Endodermal cell (in vitro differentiated cells): ENCODE measurements around the gene KCNQ2. TPM values are rescaled to one million over a fixed set of nuclear protein-coding genes. Genes with fewer than 3 reads are reported as not detected.
A peak's percentile ranks its signal among the peaks of the same experiment; 100 is the strongest.

Experiments used
- DNase-seq: peaks from one replicate; pipeline ENCODE4 v3.0.0-alpha.2; 2017
- H3K27ac ChIP-seq: 2 replicates; pipeline ENCODE4 v1.5.1; 2013; ENCODE audit warnings: mild to moderate bottlenecking, low read depth, low read length, moderate library complexity
- H3K27me3 ChIP-seq: 2 replicates; pipeline ENCODE4 v1.6.1; 2013; ENCODE audit warnings: mild to moderate bottlenecking, low read length, moderate library complexity; ENCODE audit not compliant: insufficient read depth, control insufficient read depth, poor library complexity, severe bottlenecking
- H3K36me3 ChIP-seq: 2 replicates; pipeline ENCODE4 v1.7.0; 2013; ENCODE audit warnings: mild to moderate bottlenecking, low read length, moderate library complexity; ENCODE audit not compliant: control insufficient read depth, insufficient read depth
- H3K4me1 ChIP-seq: one replicate; pipeline ENCODE4 v1.7.0; 2013; ENCODE audit warnings: low read length; ENCODE audit not compliant: control insufficient read depth, insufficient read depth
- H3K4me3 ChIP-seq: 2 replicates; pipeline ENCODE4 v1.5.1; 2013; ENCODE audit warnings: mild to moderate bottlenecking, low read length, moderate library complexity
- H3K9ac ChIP-seq: 2 replicates; pipeline ENCODE4 v1.6.1; 2013; ENCODE audit warnings: mild to moderate bottlenecking, low read length, moderate library complexity; ENCODE audit not compliant: poor library complexity, severe bottlenecking; ENCODE audit errors: extremely low read depth
- H3K9me3 ChIP-seq: 2 replicates; pipeline ENCODE4 v1.6.1; 2013; ENCODE audit warnings: mild to moderate bottlenecking, low read length, moderate library complexity; ENCODE audit not compliant: control insufficient read depth
- H3K27ac Mint-ChIP-seq: 2 replicates; pipeline ENCODE4 v1.8.0; 2020; ENCODE audit warnings: mixed read lengths
- H3K27me3 Mint-ChIP-seq: 2 replicates; pipeline ENCODE4 v1.8.0; 2021; ENCODE audit warnings: mild to moderate bottlenecking, mixed read lengths; ENCODE audit not compliant: insufficient read depth
- H3K36me3 Mint-ChIP-seq: 2 replicates; pipeline ENCODE4 v1.8.0; 2020; ENCODE audit warnings: low read depth, mixed read lengths
- H3K4me1 Mint-ChIP-seq: 2 replicates; pipeline ENCODE4 v1.8.0; 2020; ENCODE audit warnings: mixed read lengths
- H3K4me3 Mint-ChIP-seq: 2 replicates; pipeline ENCODE4 v1.8.0; 2020; ENCODE audit warnings: mild to moderate bottlenecking, moderate library complexity, mixed read lengths
- H3K9me3 Mint-ChIP-seq: 2 replicates; pipeline ENCODE4 v1.8.0; 2020; ENCODE audit warnings: mild to moderate bottlenecking, mixed read lengths
- CTCF ChIP-seq: fragments of 200-600 bp; sonication (generic); conservative IDR thresholded peaks from 2 replicates; pipeline ENCODE4 v1.5.0; 2021; ENCODE audit warnings: antibody characterized with exemption, mild to moderate bottlenecking
- WGBS, 2 experiments: methylation state at CpG; one replicate each; pipeline versions ENCODE4 v1.1.5 to v1.1.7; 2013; ENCODE audit warnings: missing lambda C conversion rate in 2 of 2, mixed read lengths in 1 of 2; ENCODE audit not compliant: insufficient coverage in 1 of 2, insufficient read length in 1 of 2; 5-methylcytosine and 5-hydroxymethylcytosine counted together
- total RNA-seq, 2 donors: library from RNA; stranded (reverse); fragmentation: NEBNext Ultra II Directional in 1 of 2; extraction: Animal tissue kit (Norgen Biotek cat#: 25700) in 1 of 2; gene quantifications; 2 replicates in 1 of 2; 3 replicates in 1 of 2; pipeline ENCODE4 v1.2.1, GENCODE V29; 2021

KCNQ2 gene
- total RNA-seq, 2 donors from 2014 or later = 36.4 to 62.8 TPM

DNA sequence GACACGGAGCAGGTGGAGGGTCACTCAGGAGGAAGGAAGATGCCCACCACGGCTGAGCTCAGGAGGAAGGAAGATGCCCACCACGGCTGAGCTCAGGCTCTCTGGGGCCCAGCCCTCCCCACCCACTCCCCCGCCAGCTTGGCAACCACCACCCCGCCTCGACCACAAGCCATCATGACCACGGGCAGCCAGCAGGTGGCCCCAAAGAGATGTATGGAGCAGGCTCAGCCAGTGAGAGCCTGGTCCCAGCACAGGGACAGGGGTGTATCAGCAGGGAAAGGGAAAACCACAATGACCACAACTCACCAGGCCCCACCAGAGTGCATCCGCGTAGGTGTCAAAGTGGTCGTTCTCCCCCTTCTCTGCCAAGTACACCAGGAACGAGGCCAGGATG is 30.4 kb downstream of the KCNQ2 start:
- Mint-ChIP-seq H3K9me3 (no peaks in the 10 kb centered on the region), H3K27ac (no peak overlapping the region), H3K4me3 (no peak overlapping the region), H3K27me3 (no peaks in the 10 kb centered on the region), H3K36me3 (no peaks in the 10 kb centered on the region), H3K4me1 (no peaks in the 10 kb centered on the region)
- Histone ChIP-seq H3K9ac (no peak overlapping the region), H3K4me3 (no peak overlapping the region), H3K36me3 (no peaks in the 10 kb centered on the region), H3K9me3 (no peaks in the 10 kb centered on the region), H3K27ac (no peak overlapping the region), H3K4me1 (no peaks in the 10 kb centered on the region), H3K27me3 (no peaks in the 10 kb centered on the region)
- peak; percentile 93 for DNase-seq
- 89 to 100% methylated on average over 1 to 10 of the region's 11 CpGs for WGBS, 2 experiments
- TF ChIP-seq CTCF = peak; percentile 74

DNA sequence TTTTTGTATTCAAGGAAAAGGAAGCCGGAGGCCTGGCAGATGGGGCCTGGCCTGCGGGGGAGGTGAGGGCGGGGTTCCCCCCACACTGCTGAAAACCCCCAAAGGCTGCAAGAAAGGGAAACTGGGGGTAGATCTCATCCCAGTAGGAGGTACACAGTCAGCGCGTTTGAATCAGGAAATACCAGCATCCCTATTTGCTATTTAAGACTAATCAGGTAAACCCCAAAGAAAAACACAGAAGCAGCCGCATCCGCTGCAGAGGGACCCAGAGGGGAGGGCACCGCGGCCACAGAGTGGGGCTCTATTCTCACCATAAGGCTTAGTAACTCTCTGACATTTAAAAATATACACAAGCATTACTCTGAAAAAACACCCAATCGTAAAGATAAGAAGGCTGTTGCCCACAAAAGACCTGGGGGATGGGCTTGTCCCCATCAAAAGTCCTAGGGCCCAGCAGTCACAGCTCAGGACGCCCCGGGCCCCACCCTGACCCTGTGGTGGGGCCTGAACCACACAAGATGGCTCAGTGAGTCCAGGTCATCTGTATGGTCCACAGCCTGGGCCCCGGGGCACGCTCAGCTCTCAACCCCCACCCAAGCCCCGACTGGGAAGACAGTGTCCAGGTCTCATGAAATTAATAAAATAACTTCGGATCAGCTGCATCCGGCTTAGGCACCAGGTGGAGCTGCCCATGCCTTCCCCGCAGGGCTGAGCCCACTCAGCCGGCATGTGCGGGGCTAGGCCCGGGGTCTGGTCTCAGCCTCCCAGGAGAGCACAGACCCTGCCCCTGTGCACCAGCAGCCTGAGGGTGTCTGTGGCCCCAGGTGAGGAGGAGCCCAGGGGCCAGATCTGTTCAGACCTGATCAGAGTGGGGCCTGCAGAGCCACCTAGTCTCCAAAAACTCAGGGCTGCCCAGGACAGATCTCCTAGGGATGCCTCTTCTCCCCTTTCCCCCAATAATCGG is 31.0 kb downstream of the KCNQ2 start:
- H3K4me3 ChIP-seq = no peak overlapping the region
- H3K27ac ChIP-seq = no peak overlapping the region
- no peak overlapping the region for H3K9ac ChIP-seq
- no peaks in the 10 kb centered on the region for H3K4me1 Mint-ChIP-seq
- H3K4me3 Mint-ChIP-seq = no peak overlapping the region
- H3K9me3 ChIP-seq = no peaks in the 10 kb centered on the region
- H3K36me3 Mint-ChIP-seq = no peaks in the 10 kb centered on the region
- no peaks in the 10 kb centered on the region for H3K27me3 ChIP-seq
- TF ChIP-seq CTCF = no peak
- DNase-seq = no peak
- H3K27me3 Mint-ChIP-seq = no peaks in the 10 kb centered on the region
- H3K4me1 ChIP-seq = no peaks in the 10 kb centered on the region
- no peak overlapping the region for H3K27ac Mint-ChIP-seq
- WGBS, 2 experiments = 77 to 86% methylated on average over 9 to 22 of the region's 22 CpGs
- H3K36me3 ChIP-seq = no peaks in the 10 kb centered on the region
- no peaks in the 10 kb centered on the region for H3K9me3 Mint-ChIP-seq

DNA sequence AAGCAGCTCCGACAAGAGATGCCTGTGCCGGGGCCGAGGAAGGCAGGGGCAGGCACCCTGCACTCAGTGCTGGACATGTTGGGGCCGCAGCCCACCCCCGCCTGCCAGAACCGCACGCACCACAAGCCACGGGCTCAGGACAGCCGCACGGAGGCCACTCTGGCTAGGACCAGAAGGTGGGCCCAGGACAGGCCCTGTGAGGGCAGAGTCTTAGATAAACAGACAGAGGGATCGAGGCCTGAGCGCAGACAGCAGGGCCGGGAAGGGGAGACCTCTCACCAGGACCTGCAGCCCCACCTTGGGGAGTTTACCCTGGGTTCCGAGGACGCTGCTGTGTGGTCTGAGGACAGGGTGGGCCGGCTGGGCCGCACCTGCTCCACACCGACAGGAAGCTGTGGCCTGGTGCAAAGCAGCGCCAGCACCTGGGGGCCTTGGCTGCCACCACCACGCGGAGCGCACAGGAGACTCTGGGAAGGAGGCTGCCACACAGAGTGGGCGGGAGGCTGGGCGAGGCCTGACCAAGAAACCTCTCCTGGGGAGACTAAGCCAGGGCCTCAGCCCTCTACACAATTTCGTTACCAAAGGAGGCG is 32.0 kb downstream of the KCNQ2 start:
- Mint-ChIP-seq H3K27ac (no peak overlapping the region), H3K27me3 (no peaks in the 10 kb centered on the region), H3K9me3 (no peaks in the 10 kb centered on the region), H3K4me1 (no peaks in the 10 kb centered on the region), H3K4me3 (no peak overlapping the region), H3K36me3 (peaks cover 3% of the 10 kb centered on the region)
- no peaks in the 10 kb centered on the region for H3K27me3 ChIP-seq
- TF ChIP-seq CTCF = no peak
- no peak overlapping the region for H3K4me3 ChIP-seq
- no peak for DNase-seq
- WGBS, 2 experiments = 94 to 95% methylated on average over 21 to 26 of the region's 26 CpGs
- H3K27ac ChIP-seq = no peak overlapping the region
- H3K9ac ChIP-seq = no peak overlapping the region
- no peaks in the 10 kb centered on the region for H3K36me3 ChIP-seq
- H3K4me1 ChIP-seq = no peaks in the 10 kb centered on the region
- no peaks in the 10 kb centered on the region for H3K9me3 ChIP-seq
